Activated T-cell treated with anti-CD3 and anti-CD28 coated beads, Interleukin-2, amount 50 U/mL, for 1 hour (primary cell): ENCODE data around the gene COL23A1.
"Not testable (repeated sequence)": the region's sequence is repeated elsewhere in the genome, so short reads cannot be mapped to it uniquely, and the experiment has no call there.

Experiments used
- DNase-seq: peaks from one replicate; pipeline ENCODE4 v3.0.0-alpha.2; 2020

COL23A1 gene

GRCh38 chr5:178328826-178329730, 261.1 kb downstream of the COL23A1 start:
- no peak for DNase-seq

DNA sequence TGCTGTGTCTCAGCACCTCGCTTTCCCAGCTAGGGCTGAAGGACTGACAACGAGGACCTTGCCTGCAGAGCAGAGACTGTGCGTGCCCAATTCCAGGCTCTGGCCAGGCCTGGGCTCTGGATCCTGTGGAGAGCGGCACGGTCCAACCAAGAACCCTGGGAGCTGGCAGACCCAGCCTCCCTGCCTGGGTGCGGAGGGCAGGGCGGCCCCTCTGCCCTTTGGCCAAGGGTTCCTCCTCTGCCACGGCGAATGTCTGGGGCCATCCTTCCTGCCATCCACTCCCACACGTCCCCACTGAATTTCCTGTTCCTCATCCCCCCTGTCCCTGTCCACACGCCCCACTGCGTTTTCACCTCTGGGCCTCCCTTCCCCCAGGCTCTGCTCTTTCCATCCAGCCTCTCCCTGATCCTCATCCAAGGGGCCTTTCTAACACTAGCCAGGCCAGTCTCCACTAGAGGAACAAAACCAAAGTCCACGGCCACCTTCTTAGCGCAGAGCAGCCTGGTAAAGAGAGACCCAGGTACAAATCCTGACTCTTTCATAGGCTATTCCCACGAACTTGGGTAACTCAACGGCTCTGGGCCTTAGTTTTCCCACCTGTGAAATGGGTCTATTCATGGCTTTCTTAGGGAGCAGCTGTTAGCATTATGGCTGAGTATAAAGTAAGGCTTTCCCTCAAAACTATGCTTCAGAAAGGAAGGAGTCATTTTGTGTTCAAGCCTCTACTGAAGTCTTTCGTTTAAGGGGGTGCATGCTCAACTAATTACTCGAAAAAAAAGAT, 262.1 kb downstream of the COL23A1 start:
- no peak for DNase-seq

DNA sequence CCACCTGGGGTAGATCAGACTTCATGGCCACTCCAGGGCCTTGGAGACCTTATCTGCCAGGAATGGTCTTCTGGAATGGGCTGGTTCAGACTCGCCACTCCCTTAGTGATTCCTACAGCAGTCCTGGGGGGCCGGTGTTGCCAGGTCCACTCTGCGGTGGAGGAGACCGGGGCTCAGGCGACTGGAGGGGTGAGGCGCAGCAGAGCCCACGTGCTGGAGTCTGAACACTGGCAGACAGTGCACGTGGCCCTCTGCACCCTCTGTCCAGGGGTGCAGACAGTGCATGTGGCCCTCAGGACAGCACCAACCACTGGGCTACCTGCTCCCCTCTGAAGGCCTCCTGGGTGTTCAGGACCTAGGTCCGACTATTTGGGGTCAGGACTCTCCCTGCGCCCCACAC, 262.7 kb downstream of the COL23A1 start:
- DNase-seq, result no peak

DNA sequence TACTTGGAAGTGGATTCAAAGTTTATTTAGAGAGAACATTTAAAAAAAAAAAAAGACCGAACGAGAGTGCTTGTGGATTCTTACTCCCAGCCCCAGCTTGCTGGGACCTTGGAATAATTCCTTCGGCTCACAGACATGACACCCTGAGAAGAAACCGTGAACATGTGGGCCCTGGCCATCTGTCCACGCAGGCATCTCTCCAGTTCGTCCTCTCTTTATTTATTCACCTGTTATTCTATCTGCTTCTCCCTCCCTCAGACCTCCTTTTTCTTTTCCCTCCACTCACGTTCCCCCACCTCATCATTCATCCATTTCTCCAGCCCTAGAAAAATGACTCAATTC, 263.8 kb downstream of the COL23A1 start:
- DNase-seq, result no peak

DNA sequence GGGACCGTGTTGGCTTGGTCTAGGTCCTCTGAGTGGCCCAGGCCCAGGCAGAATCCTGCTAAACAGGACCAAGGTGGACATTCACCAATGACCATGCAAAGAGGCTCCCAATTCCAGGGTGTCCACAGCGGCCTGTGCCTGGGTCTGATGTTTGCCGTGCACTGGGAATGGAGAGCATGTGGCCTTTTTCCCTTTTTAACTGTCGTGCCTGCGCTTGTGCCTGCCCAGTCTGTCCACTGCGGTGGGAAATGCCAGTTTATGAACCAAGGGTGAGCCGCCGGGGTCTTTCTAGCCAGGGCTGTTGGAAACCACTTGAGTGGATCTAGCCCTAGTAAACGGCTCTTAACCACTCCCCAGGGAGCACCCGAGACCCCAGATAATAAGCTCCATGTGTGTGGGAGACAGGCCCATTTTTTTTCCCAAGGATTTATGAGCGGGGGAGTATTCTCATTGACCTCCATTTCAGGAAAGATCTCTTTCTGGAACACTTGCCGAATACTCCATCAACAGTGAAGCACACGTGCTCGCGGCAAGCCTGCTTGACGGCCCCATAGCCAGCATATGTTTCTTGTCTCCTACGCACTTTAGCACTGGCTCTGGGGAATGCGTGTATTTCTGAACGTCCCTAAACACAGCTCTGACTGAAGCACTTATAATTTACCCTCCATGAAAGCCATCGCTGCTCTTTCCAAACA, 264.4 kb downstream of the COL23A1 start:
- no peak for DNase-seq

GRCh38 chr5:178325311-178325678, 264.9 kb downstream of the COL23A1 start:
- no peak for DNase-seq

- DNase-seq, result no peak
Measured at GRCh38 chr5:178324481-178325310, 265.5 kb downstream of the COL23A1 start.

- DNase-seq, result no peak
Measured at GRCh38 chr5:178323961-178324360, 266.2 kb downstream of the COL23A1 start.

- DNase-seq, result no peak
Measured at GRCh38 chr5:178323541-178323865, 266.7 kb downstream of the COL23A1 start.

DNA sequence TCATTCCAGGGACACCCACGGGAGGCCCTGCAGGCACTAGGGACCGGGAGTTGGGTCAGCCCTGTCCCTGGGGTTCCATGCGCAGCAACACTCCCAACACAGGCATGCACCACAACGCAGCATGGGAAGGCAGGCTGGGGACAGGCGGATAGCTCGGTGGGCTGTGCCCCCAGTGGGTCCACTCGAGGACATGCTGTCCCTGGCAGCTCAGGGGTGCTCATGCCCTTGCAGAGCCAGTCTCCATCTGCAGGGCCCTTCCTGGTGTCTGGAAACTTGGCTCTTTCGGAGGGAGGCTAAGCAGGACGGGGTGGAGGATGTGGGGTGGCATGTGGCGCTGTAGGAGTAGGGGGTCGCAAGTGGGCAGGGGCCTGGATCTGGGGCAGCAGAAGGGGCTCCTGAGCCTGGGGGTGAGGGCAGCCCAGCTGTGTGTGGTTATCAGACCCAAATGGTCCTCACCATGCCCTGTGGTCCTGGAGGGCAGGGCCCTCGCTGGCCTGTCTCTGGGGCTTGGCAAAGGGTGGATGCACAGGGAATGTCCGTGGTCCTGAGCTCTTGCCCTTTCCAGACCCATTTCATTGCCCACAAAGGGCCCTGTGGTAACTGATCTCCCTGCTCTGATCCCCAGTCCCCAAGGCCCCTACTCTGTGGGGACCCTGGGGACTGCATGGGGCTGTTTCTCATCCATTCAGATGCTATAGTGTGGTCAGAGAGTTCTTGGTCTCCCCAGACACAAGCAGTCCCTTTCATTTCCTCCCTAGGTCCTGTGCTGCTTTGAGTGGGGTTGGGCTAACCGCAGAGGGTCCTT, 267.3 kb downstream of the COL23A1 start:
- DNase-seq, result no peak

- DNase-seq, result no peak
Measured at GRCh38 chr5:178320281-178320855, 269.8 kb downstream of the COL23A1 start.

DNA sequence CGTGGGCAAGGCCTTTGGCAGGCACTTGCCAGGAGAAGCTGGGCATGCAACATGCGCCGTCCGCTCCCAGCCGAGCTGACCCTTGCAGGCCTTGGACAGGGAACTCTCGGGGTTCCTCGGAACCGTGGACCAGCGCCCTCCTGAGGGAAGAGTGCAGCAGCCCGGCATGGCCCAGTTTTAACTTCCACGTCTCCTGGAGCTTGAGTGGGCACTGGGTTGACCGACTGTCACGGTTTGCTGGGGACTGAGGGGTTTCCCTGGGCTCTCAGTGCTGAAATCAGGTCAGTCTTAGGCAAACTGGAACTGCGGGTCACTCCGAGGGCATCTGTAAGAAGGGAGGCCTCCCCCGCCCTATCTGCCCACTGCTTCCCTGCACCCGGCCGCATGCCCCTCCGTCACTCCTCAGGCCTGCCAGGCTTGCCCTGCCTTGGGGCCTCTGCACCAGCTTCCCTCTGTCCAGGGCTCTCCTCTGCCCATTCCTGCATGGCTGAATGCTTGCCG, 270.6 kb downstream of the COL23A1 start:
- DNase-seq, result no peak

GRCh38 chr5:178318893-178319292, 271.3 kb downstream of the COL23A1 start:
- DNase-seq, result no peak

GRCh38 chr5:178318382-178318781, 271.8 kb downstream of the COL23A1 start:
- no peak for DNase-seq

DNA sequence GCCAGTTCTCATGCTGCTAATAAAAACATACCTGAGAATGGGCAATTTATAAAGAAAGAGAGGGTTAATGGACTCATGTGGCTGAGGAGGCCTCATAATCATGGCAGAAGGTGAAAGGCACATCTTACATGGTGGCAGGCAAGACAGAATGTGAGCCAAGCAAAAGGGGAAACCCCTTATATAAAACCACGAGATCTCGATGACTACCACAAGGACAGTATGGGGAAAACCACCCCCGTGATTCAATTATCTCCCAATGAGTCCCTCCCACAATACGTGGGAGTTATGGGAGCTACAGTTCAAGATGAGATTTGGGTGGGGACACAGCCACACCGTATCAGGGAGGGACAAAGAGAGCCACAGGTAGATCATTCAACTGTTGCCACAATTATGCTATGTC, 272.5 kb downstream of the COL23A1 start:
- not testable (repeated sequence) for DNase-seq

DNA sequence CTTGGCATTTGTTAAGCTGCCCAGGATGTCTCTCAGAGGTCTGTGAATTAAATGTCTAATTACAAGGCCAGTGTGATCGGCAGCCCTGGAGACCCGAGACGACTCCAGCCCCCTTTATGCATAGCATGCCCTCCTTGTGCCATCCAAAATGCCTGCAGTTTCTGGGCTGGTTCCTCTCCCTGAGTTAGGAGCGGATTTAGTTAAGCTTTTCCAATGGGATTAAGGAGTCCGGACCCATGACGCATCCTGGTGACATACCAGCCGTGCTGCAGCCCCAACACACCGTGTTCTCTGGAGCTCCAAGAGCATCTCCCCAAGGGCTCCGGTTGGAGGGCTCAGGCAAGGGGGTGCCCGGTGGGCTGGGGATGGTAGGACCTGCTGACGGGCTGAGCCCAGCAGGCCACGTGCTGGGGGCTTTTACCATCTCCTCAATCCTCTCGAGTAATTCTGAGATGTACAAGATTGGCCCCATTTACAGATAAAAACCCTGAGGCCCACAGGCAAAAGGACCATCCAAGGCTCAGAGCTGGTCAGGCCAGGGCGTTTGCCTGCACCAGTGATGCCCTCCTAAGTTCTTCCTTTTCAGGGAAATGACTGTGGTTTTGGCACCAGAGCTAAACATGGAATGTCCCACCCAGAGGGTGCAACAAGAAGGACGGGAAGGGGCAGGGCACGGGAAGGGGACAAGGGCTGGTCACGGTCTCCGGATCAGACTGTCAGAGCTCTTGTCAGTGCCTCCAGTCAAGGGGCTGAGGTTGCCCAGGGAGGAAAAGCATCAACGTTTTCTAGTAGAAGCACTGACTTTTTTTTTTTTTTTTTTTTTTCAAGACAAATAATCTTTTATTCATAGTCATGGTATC, 275.0 kb downstream of the COL23A1 start:
- DNase-seq, result no peak

DNA sequence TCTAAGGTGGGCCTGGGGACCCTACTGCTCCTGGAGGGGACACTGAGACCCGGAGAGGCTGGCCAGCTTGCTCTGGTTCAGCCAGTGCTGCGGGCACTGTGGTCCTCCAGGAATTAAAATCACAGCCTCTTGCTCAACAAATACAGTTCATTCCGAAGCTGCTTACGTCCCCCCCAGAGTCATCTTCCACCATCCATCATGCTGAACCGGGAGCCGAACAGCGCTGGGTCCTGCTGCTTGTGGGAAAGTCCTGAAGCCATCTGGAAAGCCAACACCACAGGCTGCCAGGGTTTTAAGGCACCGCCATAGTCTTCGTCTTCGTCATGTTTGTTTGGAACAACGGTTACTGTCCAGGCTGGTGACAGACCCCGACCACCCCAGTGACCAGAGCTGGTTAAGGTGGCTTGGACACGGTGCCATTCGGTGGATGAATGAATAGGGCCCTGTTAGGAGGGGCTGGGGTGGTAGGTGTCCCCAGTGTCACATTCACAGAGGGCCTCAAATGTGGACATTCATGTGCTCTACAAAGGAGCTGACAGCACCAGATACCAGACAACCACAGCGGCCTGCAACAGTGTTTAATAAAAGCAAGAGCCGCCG, 276.0 kb downstream of the COL23A1 start:
- DNase-seq, result no peak

- DNase-seq, result no peak
Measured at GRCh38 chr5:178313316-178313715, 276.9 kb downstream of the COL23A1 start.

DNA sequence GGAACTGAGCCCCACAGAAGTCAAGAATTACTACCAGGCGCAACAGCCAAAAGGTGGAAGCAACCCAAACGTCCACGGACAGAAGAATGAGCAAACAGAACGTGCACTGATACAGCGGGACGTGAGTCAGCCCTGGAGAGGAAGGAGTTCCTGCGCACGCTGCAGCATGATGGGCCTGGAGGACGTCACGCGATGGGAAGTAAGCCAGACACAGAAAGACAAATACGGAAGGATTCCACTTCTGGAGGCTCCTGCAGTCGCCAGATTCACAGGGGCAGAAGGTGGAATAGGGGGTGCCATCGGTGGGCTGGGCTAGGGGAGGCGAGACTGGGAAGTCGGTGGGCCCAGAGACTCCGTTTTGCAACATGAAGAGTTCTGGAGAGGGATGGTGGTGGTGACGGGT, 277.3 kb downstream of the COL23A1 start:
- DNase-seq, result no peak
